Activated naive CD8-positive, alpha-beta T cell treated with anti-CD3 and anti-CD28 coated beads, Interleukin-2, amount 10 ng/mL, durations not matched to agents 7 days and 5 days (primary cell): ENCODE measurements around the gene SH2D3C. TPM values are rescaled to one million over a fixed set of nuclear protein-coding genes. Genes with fewer than 3 reads are reported as not detected.

Experiments used
- ATAC-seq: fragments of 150-1000 bp; cut with Tn5 transposase; one replicate; pipeline ENCODE4 v1.10.0; 2021; ENCODE audit warnings: low read depth, moderate library complexity
- POLR2A ChIA-PET: fragments of 350-600 bp; sonication (Branson Sonifier 250); formaldehyde crosslinking; loops from one replicate; lab custom pipeline; 2021; ENCODE audit warnings: antibody characterized with exemption; lab: Charles Lee
- DNase-seq: peaks from one replicate; pipeline ENCODE4 v3.0.0; 2021
- H3K27ac Mint-ChIP-seq: one replicate; pipeline ENCODE4 v1.8.0; 2022; ENCODE audit warnings: mild to moderate bottlenecking, mixed read lengths
- H3K27me3 Mint-ChIP-seq: one replicate; pipeline ENCODE4 v1.8.0; 2022; ENCODE audit warnings: mild to moderate bottlenecking, moderate library complexity, mixed read lengths
- H3K36me3 Mint-ChIP-seq: one replicate; pipeline ENCODE4 v1.8.0; 2021; ENCODE audit warnings: mild to moderate bottlenecking, mixed read lengths
- H3K4me1 Mint-ChIP-seq: one replicate; pipeline ENCODE4 v1.8.0; 2021; ENCODE audit warnings: mixed read lengths
- H3K4me3 Mint-ChIP-seq: one replicate; pipeline ENCODE4 v1.8.0; 2022; ENCODE audit warnings: mild to moderate bottlenecking, moderate library complexity, mixed read lengths
- H3K9me3 Mint-ChIP-seq: one replicate; pipeline ENCODE4 v1.8.0; 2021; ENCODE audit warnings: mixed read lengths
- total RNA-seq, 2 experiments: library from RNA; stranded (reverse); gene quantifications; one replicate each; pipeline ENCODE4 v1.2.3, GENCODE V29; 2021

Gene SH2D3C
- total RNA-seq, 2 experiments from 2014 or later, result 64.6 to 67.1 TPM

GRCh38 chr9:127812936-127813675 lies 34.6 kb upstream of the SH2D3C start:
- no peaks in the 10 kb centered on the region for H3K9me3 Mint-ChIP-seq
- no peak overlapping the region for H3K4me3 Mint-ChIP-seq
- DNase-seq, result no peak
- no peaks in the 10 kb centered on the region for H3K27me3 Mint-ChIP-seq
- no peak for ATAC-seq
- peaks cover 6% of the 10 kb centered on the region for H3K36me3 Mint-ChIP-seq
- H3K27ac Mint-ChIP-seq, result no peak overlapping the region
- H3K4me1 Mint-ChIP-seq, result no peaks in the 10 kb centered on the region
- POLR2A ChIA-PET, result no interaction called here

- H3K4me3 Mint-ChIP-seq, result no peak overlapping the region
- no peak overlapping the region for H3K27ac Mint-ChIP-seq
- POLR2A ChIA-PET, result no interaction called here
- peaks cover 6% of the 10 kb centered on the region for H3K36me3 Mint-ChIP-seq
- no peaks in the 10 kb centered on the region for H3K9me3 Mint-ChIP-seq
- ATAC-seq (no peak), DNase-seq (no peak)
- H3K27me3 Mint-ChIP-seq, result no peaks in the 10 kb centered on the region
- H3K4me1 Mint-ChIP-seq, result no peaks in the 10 kb centered on the region
Measured at GRCh38 chr9:127812011-127812410, 33.5 kb upstream of the SH2D3C start.

GRCh38 chr9:127810378-127811187 lies 32.1 kb upstream of the SH2D3C start:
- no peak overlapping the region for H3K4me3 Mint-ChIP-seq
- POLR2A ChIA-PET, result no interaction called here
- H3K27me3 Mint-ChIP-seq, result no peaks in the 10 kb centered on the region
- H3K4me1 Mint-ChIP-seq, result peaks cover 6% of the 10 kb centered on the region
- no peak overlapping the region for H3K27ac Mint-ChIP-seq
- peaks cover 10% of the 10 kb centered on the region for H3K36me3 Mint-ChIP-seq
- DNase-seq (no peak), ATAC-seq (no peak)
- H3K9me3 Mint-ChIP-seq, result no peaks in the 10 kb centered on the region

- no peak overlapping the region for H3K4me3 Mint-ChIP-seq
- H3K9me3 Mint-ChIP-seq, result no peaks in the 10 kb centered on the region
- H3K27me3 Mint-ChIP-seq, result no peaks in the 10 kb centered on the region
- H3K36me3 Mint-ChIP-seq, result peaks cover 11% of the 10 kb centered on the region
- H3K4me1 Mint-ChIP-seq, result peaks cover 6% of the 10 kb centered on the region
- DNase-seq (no peak), ATAC-seq (no peak)
- H3K27ac Mint-ChIP-seq, result peak overlapping the region; percentile 16
- POLR2A ChIA-PET, result interaction anchor here (1.0 to 1.1 kb wide), 3 partner anchors 9 to 25 kb away, joined by 5 read pairs; no protein-coding TSS in a partner anchor
Measured at GRCh38 chr9:127809540-127810377, 31.3 kb upstream of the SH2D3C start.

GRCh38 chr9:127809002-127809539 lies 30.6 kb upstream of the SH2D3C start:
- DNase-seq, result no peak
- H3K4me1 Mint-ChIP-seq, result peaks cover 10% of the 10 kb centered on the region
- peak; percentile 27 for ATAC-seq
- H3K27ac Mint-ChIP-seq, result peak overlapping the region; percentile 16
- H3K9me3 Mint-ChIP-seq, result no peaks in the 10 kb centered on the region
- no peak overlapping the region for H3K4me3 Mint-ChIP-seq
- H3K36me3 Mint-ChIP-seq, result peaks cover 11% of the 10 kb centered on the region
- H3K27me3 Mint-ChIP-seq, result no peaks in the 10 kb centered on the region
- POLR2A ChIA-PET, result interaction anchor here (0.6 to 1.1 kb wide), 7 partner anchors 9 to 375 kb away, joined by 3 to 6 read pairs (median 5); no protein-coding TSS in a partner anchor

- H3K36me3 Mint-ChIP-seq, result peaks cover 11% of the 10 kb centered on the region
Measured at GRCh38 chr9:127808347-127809001, 30.0 kb upstream of the SH2D3C start.

GRCh38 chr9:127806871-127807270 lies 28.4 kb upstream of the SH2D3C start:
- Mint-ChIP-seq H3K36me3 (peaks cover 13% of the 10 kb centered on the region), H3K4me1 (peaks cover 15% of the 10 kb centered on the region), H3K9me3 (no peaks in the 10 kb centered on the region), H3K27me3 (no peaks in the 10 kb centered on the region), H3K4me3 (no peak overlapping the region), H3K27ac (no peak overlapping the region)
- no peak for ATAC-seq
- DNase-seq, result no peak
- POLR2A ChIA-PET, result interaction anchor here (1.2 kb wide), 1 partner anchor 10 kb away, joined by 4 read pairs; no protein-coding TSS in a partner anchor

More at GRCh38 chr9:127808347-127809001, 30.0 kb upstream of the SH2D3C start:
- no peak for DNase-seq
- no peak for ATAC-seq
- H3K4me1 Mint-ChIP-seq, result peaks cover 14% of the 10 kb centered on the region
- H3K27ac Mint-ChIP-seq, result peak overlapping the region; percentile 30
- H3K4me3 Mint-ChIP-seq, result no peak overlapping the region
- H3K27me3 Mint-ChIP-seq, result no peaks in the 10 kb centered on the region
- POLR2A ChIA-PET, result interaction anchor here (0.6 to 1.1 kb wide), 7 partner anchors 10 to 376 kb away, joined by 3 to 6 read pairs (median 5); no protein-coding TSS in a partner anchor
- no peaks in the 10 kb centered on the region for H3K9me3 Mint-ChIP-seq

- no peak for DNase-seq
- ATAC-seq, result no peak
- H3K4me3 Mint-ChIP-seq, result no peak overlapping the region
- H3K27me3 Mint-ChIP-seq, result no peaks in the 10 kb centered on the region
- H3K9me3 Mint-ChIP-seq, result no peaks in the 10 kb centered on the region
- no peak overlapping the region for H3K27ac Mint-ChIP-seq
- H3K4me1 Mint-ChIP-seq, result peaks cover 19% of the 10 kb centered on the region
- peaks cover 11% of the 10 kb centered on the region for H3K36me3 Mint-ChIP-seq
- POLR2A ChIA-PET, result interaction anchor here (0.7 kb wide), 1 partner anchor 90 kb away, joined by 3 read pairs; the partner anchor contains the start of gene PTRH1
Measured at GRCh38 chr9:127805620-127806019, 27.2 kb upstream of the SH2D3C start.

- Mint-ChIP-seq H3K4me3 (peak overlapping the region; percentile 97), H3K36me3 (peaks cover 7% of the 10 kb centered on the region), H3K27me3 (no peaks in the 10 kb centered on the region), H3K4me1 (peaks cover 19% of the 10 kb centered on the region), H3K27ac (peak overlapping the region; percentile 98), H3K9me3 (no peaks in the 10 kb centered on the region)
- DNase-seq, result no peak
- POLR2A ChIA-PET, result interaction anchor here (0.6 to 4.1 kb wide), 8 partner anchors 11 to 234 kb away, joined by 3 to 16 read pairs (median 4); partner anchors contain the start of gene CDK9
- ATAC-seq, result no peak
Measured at GRCh38 chr9:127803507-127804352, 25.3 kb upstream of the SH2D3C start.

- Mint-ChIP-seq H3K27me3 (no peaks in the 10 kb centered on the region), H3K9me3 (no peaks in the 10 kb centered on the region), H3K4me3 (peak within 1 kb of the TSS; percentile 97), H3K36me3 (peaks cover 7% of the 10 kb centered on the region), H3K27ac (peak within 1 kb of the TSS; percentile 98), H3K4me1 (peaks cover 22% of the 10 kb centered on the region)
- ATAC-seq (peak; percentile 91), DNase-seq (peak; percentile 92)
- POLR2A ChIA-PET, result interaction anchor here (0.6 to 4.1 kb wide), 15 partner anchors 10 to 371 kb away, joined by 3 to 16 read pairs (median 4); partner anchors contain the start of genes CDK9 and SH2D3C
Measured at GRCh38 chr9:127802576-127803443, 24.3 kb upstream of the SH2D3C start, which contains the start of gene FPGS. FPGS (plus strand) TSS chr9:127802882; CDS start chr9:127802925, 43 bp downstream.
